GM19463 (cell line): Measurements from ENCODE around the gene SEMA3B.
"Not testable (repeated sequence)": the region's sequence is repeated elsewhere in the genome, so short reads cannot be mapped to it uniquely, and the experiment has no call there.

ENCODE experiments used
- ATAC-seq: cut with Tn5 transposase; IDR thresholded peaks from one replicate; pipeline ENCODE4 v1.9.1; 2021; ENCODE audit warnings: mild to moderate bottlenecking, moderate library complexity; ENCODE audit not compliant: unreplicated experiment

The SEMA3B gene

DNA sequence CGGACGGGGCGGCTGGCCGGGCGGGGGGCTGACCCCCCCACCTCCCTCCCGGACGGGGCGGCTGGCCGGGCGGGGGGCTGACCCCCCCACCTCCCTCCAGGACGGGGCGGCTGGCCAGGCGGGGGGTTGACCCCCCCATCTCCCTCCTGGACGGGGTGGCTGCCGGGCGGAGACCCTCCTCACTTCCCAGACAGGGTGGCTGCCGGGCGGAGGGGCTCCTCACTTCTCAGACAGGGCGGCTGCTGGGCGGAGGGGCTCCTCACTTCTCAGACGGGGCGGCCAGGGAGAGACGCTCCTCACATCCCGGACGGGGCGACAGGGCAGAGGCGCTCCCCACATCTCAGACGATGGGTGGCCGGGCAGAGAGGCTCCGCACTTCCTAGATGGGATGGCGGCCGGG is 43.1 kb downstream of the SEMA3B start:
- ATAC-seq = not testable (repeated sequence)

GRCh38 chr3:50314342-50314741 is 45.4 kb downstream of the SEMA3B start:
- ATAC-seq = no peak

- no peak for ATAC-seq
Observed at GRCh38 chr3:50314816-50315215, 45.9 kb downstream of the SEMA3B start.

GRCh38 chr3:50316657-50317242 is 47.8 kb downstream of the SEMA3B start:
- ATAC-seq = no peak

- ATAC-seq = no peak
Observed at GRCh38 chr3:50317300-50317699, 48.4 kb downstream of the SEMA3B start.

GRCh38 chr3:50318163-50318562 is 49.2 kb downstream of the SEMA3B start:
- ATAC-seq = no peak

- ATAC-seq = no peak
Observed at GRCh38 chr3:50318615-50319014, 49.7 kb downstream of the SEMA3B start.

- ATAC-seq = no peak
Observed at GRCh38 chr3:50319181-50319893, 50.4 kb downstream of the SEMA3B start.

GRCh38 chr3:50319894-50320625 is 51.1 kb downstream of the SEMA3B start:
- no peak for ATAC-seq

DNA sequence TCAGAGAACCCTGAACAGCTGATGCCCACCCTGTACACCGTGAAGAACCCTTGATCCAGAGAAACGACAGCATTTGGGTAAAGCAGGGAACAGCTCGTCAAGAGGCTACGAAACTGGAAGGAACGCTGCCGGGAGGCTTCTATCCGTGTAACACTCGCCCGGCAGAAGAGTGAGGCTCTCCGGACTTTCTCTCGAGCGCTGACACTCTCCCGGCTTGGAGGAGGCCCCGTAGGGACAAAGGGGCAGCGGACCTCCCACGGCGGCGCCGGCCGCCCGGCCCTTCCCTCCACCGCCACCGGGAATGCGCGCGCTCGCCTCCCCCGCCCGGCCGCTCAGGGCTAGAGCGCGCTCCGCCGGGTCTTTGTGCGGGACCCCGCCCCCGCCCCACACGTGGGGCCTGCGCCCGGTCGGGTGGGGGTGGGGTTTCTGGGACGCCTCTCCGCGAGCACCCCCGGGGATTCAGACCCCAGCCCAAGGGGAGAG is 51.9 kb downstream of the SEMA3B start:
- peak; percentile 59 for ATAC-seq

DNA sequence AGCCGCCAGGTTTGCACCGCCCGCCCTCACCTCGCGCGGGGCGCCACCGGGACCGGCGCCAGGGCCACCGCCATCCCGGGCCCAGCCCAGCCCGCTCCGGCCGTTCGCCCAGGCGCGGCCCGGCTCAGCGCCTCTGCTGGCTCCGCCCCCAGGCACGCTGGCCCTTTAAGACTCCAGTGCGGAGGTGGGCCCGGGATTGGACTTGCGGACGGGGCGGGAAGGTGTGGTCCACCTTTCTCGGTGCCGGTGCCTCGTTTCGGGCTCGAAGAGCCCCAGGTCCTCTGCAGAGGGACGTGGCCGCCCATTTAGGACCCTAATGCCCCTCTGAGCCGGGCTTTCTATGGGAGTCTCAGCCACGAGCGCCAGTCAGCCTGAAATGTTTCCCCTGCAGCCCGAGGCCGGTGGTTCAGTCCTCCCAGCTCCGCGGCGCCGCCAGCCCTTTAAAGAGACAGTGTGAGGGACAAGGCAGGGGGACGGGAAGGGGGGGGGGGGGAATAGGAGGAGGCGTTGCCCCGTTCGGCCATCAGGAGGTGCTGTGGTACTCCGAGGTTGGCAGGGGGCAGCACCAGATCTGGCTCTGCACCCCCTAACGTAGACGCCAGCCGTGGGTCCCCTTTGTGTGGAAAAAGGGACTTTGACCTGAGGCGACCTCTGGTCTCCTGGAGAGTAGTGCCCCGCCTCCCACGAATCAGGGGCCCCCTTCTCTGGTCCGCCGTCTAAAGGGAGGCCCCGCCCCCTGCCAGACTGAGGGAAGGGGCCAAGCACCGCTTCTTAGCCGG is 52.6 kb downstream of the SEMA3B start:
- peak; percentile 88 for ATAC-seq

- no peak for ATAC-seq
Observed at GRCh38 chr3:50322115-50322385, 53.1 kb downstream of the SEMA3B start.

GRCh38 chr3:50322386-50323091 is 53.6 kb downstream of the SEMA3B start, which contains the start of gene HYAL2:
Gene HYAL2, minus strand, starts transcription at chr3:50322745. Its CDS starts 2,256 bp downstream, at chr3:50320489.
- ATAC-seq = no peak

GRCh38 chr3:50323092-50323600 is 54.2 kb downstream of the SEMA3B start:
- no peak for ATAC-seq

DNA sequence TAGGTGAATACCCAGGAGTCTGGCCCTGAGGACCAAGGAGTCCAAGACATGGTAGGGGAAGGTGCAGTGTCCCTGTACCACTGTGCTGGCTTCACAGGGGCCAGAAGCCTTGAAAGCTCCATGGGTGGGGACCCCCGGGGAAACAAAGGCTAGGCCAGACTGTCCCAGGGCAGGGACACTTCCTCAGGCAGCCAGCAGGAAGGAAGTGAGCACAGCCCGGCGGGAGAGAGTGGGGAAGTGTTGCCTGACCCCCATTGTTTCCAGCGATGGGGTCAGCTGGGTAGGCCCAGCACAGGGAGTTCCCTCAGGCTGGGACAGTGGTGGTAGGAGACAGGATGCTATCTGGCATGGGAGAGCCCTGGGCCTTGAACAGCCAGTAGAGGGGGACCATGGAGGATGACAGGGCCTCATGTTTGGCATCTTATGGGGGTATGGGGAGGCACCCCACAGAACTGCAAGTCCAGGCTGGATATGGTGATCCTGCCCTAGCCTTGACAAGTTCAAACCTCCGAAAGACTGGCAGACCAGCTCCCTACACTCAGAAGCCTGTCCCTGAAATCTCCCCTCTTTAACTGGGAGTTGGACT is 54.8 kb downstream of the SEMA3B start:
- no peak for ATAC-seq

- ATAC-seq = no peak
Observed at GRCh38 chr3:50324351-50325112, 55.6 kb downstream of the SEMA3B start.

DNA sequence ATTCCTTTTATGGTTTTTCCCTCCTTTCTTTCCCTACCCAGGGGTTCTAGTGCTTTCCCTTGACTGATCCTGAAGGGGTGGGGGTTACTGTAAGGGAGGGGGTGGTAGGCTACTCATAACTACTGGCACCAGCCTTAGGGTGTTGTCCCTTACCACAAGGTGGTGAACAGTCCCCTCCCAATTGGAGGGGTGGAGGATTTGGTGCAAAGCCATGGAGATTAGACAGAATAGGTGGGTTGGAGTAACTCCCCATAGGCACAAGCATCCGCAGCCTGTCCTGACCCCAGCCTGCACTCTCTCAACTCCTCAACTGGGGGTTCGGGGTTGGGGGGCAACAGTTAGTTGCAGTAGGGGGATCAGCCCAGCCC is 56.1 kb downstream of the SEMA3B start:
- ATAC-seq = no peak

GRCh38 chr3:50325497-50326181 is 56.7 kb downstream of the SEMA3B start:
- ATAC-seq = no peak

GRCh38 chr3:50326182-50326541 is 57.2 kb downstream of the SEMA3B start:
- ATAC-seq = no peak
